Caco-2 (cell line): Measurements from ENCODE around the gene MRTFA. TPM values are rescaled to one million over a fixed set of nuclear protein-coding genes. Genes with fewer than 3 reads are reported as not detected.

Experiments used
- BruUV-seq: library from RNA; stranded (reverse); fragments of 400-500 nt; replicated peaks from 2 replicates; lab custom pipeline; 2021; lab: Mats Ljungman, UMichigan
- CTCF ChIA-PET: fragments of 300-600 bp; sonication (Branson Sonifier 250); formaldehyde crosslinking; loops from one replicate; lab custom pipeline; 2022; ENCODE audit warnings: antibody characterized with exemption; lab: Charles Lee
- POLR2A ChIA-PET: fragments of 300-600 bp; sonication (Branson Sonifier 250); formaldehyde crosslinking; loops from one replicate; lab custom pipeline; 2022; ENCODE audit warnings: antibody characterized with exemption; lab: Charles Lee
- DNase-seq, 2 experiments: peaks; one replicate each; pipeline versions ENCODE4 v3.0.0 to v3.0.0-alpha.2; 2020 to 2022
- H3K27me3 ChIP-seq: replicated peaks from 2 replicates; pipeline ENCODE4 v1.6.0; 2011; ENCODE audit warnings: low read length; ENCODE audit not compliant: control insufficient read depth, insufficient read depth
- H3K36me3 ChIP-seq: 2 replicates; pipeline ENCODE4 v1.5.1; 2011; ENCODE audit warnings: low read length; ENCODE audit not compliant: control insufficient read depth, insufficient read depth
- H3K4me1 ChIP-seq: fragments of 250-450 bp; sonication (Bioruptor Pico); 2 replicates; pipeline ENCODE4 v1.5.1; 2020; ENCODE audit warnings: mild to moderate bottlenecking
- H3K4me3 ChIP-seq: 2 replicates; pipeline ENCODE4 v1.5.1; 2011; ENCODE audit warnings: low read depth, mild to moderate bottlenecking, control low read depth, low read length
- H3K9me3 ChIP-seq: fragments of 250-450 bp; sonication (Bioruptor Pico); 2 replicates; pipeline ENCODE4 v1.5.1; 2020; ENCODE audit warnings: mild to moderate bottlenecking, moderate library complexity
- H3K27ac Mint-ChIP-seq: one replicate; pipeline ENCODE4 v1.8.0; 2022; ENCODE audit warnings: mixed read lengths; ENCODE audit not compliant: unreplicated experiment
- H3K27me3 Mint-ChIP-seq: one replicate; pipeline ENCODE4 v1.8.0; 2022; ENCODE audit warnings: mixed read lengths; ENCODE audit not compliant: insufficient read depth, unreplicated experiment
- H3K36me3 Mint-ChIP-seq: one replicate; pipeline ENCODE4 v1.8.0; 2022; ENCODE audit warnings: mild to moderate bottlenecking, mixed read lengths; ENCODE audit not compliant: insufficient read depth, unreplicated experiment
- H3K4me1 Mint-ChIP-seq: one replicate; pipeline ENCODE4 v1.8.0; 2022; ENCODE audit warnings: low read depth, mixed read lengths; ENCODE audit not compliant: unreplicated experiment
- H3K4me3 Mint-ChIP-seq: one replicate; pipeline ENCODE4 v1.8.0; 2022; ENCODE audit warnings: mild to moderate bottlenecking, moderate library complexity, mixed read lengths; ENCODE audit not compliant: unreplicated experiment
- H3K9me3 Mint-ChIP-seq: one replicate; pipeline ENCODE4 v1.8.0; 2022; ENCODE audit warnings: mixed read lengths; ENCODE audit not compliant: unreplicated experiment
- CTCF ChIP-seq, 2 experiments: fragments of 200-600 bp in 1 of 2; IDR thresholded peaks; 1 replicate in 1 of 2; 2 replicates in 1 of 2; pipeline versions ENCODE4 v1.5.1 to v1.8.0; 2011 to 2022; ENCODE audit warnings: antibody characterized with exemption in 1 of 2, control low read depth in 1 of 2, inconsistent platforms in 1 of 2, low read depth in 1 of 2, low read length in 1 of 2, mild to moderate bottlenecking in 1 of 2, moderate library complexity in 1 of 2; ENCODE audit not compliant: insufficient read depth in 1 of 2, severe bottlenecking in 1 of 2, unreplicated experiment in 1 of 2
- intact Hi-C: fragments of 100-400 bp; cut with micrococcal nuclease; formaldehyde crosslinking; loops from one replicate; pipeline ENCODE4 v1.10.0; 2022; ENCODE audit not compliant: unreplicated experiment
- total RNA-seq: library from RNA; stranded (reverse); gene quantifications from 2 replicates; pipeline ENCODE4 v1.2.3, GENCODE V29; 2022

Gene MRTFA
- total RNA-seq, 1 experiment from 2014 or later, result 38.7 TPM

DNA sequence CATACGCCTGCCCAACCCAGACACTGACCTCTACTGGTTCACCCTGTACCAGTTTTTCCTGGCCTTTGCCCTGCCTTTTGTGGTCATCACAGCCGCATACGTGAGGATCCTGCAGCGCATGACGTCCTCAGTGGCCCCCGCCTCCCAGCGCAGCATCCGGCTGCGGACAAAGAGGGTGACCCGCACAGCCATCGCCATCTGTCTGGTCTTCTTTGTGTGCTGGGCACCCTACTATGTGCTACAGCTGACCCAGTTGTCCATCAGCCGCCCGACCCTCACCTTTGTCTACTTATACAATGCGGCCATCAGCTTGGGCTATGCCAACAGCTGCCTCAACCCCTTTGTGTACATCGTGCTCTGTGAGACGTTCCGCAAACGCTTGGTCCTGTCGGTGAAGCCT lies 44.9 kb upstream of the MRTFA start:
- BruUV-seq, result no TSS peak
- H3K4me3 Mint-ChIP-seq, result no peak overlapping the region
- H3K4me3 ChIP-seq, result no peak overlapping the region
- H3K4me1 ChIP-seq, result no peaks in the 10 kb centered on the region
- no peak for DNase-seq
- CTCF ChIA-PET, result interaction anchor here (0.6 to 3.0 kb wide), 2 partner anchors 30 to 79 kb away, joined by 5 to 55 read pairs; no protein-coding TSS in a partner anchor
- peaks cover 12% of the 10 kb centered on the region for H3K4me1 Mint-ChIP-seq
- H3K27me3 ChIP-seq, result no peaks in the 10 kb centered on the region
- POLR2A ChIA-PET, result no interaction called here
- intact Hi-C loops, result no loop called here
- peaks cover 6% of the 10 kb centered on the region for H3K36me3 Mint-ChIP-seq
- no peaks in the 10 kb centered on the region for H3K9me3 ChIP-seq
- H3K9me3 Mint-ChIP-seq, result no peaks in the 10 kb centered on the region
- H3K27ac Mint-ChIP-seq, result no peak overlapping the region
- no peak for TF ChIP-seq CTCF (IDR thresholded peaks at IDR 0.05; ENCODE audit: insufficient read depth in 1 of 2, low read depth in 1 of 2, low read length in 1 of 2, severe bottlenecking in 1 of 2, unreplicated experiment in 1 of 2)
- no peaks in the 10 kb centered on the region for H3K27me3 Mint-ChIP-seq
- H3K36me3 ChIP-seq, result no peaks in the 10 kb centered on the region

DNA sequence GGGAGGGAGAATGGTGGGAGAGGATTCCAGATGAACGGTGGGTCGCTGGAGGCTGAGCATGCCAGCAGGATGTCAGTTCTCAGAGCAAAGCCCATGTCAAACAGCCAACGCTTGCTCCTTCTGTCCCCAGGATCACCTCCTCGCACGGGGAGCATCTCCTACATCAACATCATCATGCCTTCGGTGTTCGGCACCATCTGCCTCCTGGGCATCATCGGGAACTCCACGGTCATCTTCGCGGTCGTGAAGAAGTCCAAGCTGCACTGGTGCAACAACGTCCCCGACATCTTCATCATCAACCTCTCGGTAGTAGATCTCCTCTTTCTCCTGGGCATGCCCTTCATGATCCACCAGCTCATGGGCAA lies 44.3 kb upstream of the MRTFA start:
- Mint-ChIP-seq H3K36me3 (peaks cover 6% of the 10 kb centered on the region), H3K27me3 (no peaks in the 10 kb centered on the region), H3K4me1 (peaks cover 12% of the 10 kb centered on the region), H3K9me3 (no peaks in the 10 kb centered on the region), H3K4me3 (no peak overlapping the region), H3K27ac (no peak overlapping the region)
- DNase-seq, result no peak
- no TSS peak for BruUV-seq
- H3K27me3 ChIP-seq, result no peaks in the 10 kb centered on the region
- ChIA-PET POLR2A (no interaction called here), CTCF (interaction anchor here (1.3 kb wide), 1 partner anchor 79 kb away, joined by 7 read pairs; no protein-coding TSS in a partner anchor)
- no peaks in the 10 kb centered on the region for H3K9me3 ChIP-seq
- no peak overlapping the region for H3K4me3 ChIP-seq
- intact Hi-C loops, result no loop called here
- no peaks in the 10 kb centered on the region for H3K4me1 ChIP-seq
- H3K36me3 ChIP-seq, result no peaks in the 10 kb centered on the region
- TF ChIP-seq CTCF (IDR thresholded peaks at IDR 0.05; ENCODE audit: insufficient read depth in 1 of 2, low read depth in 1 of 2, low read length in 1 of 2, severe bottlenecking in 1 of 2, unreplicated experiment in 1 of 2), result no peak

GRCh38 chr22:40679964-40680818 lies 43.7 kb upstream of the MRTFA start:
- H3K27ac Mint-ChIP-seq, result no peak overlapping the region
- no peak overlapping the region for H3K4me3 Mint-ChIP-seq
- no peaks in the 10 kb centered on the region for H3K9me3 Mint-ChIP-seq
- Histone ChIP-seq H3K4me3 (no peak overlapping the region), H3K9me3 (no peaks in the 10 kb centered on the region), H3K27me3 (no peaks in the 10 kb centered on the region), H3K36me3 (no peaks in the 10 kb centered on the region), H3K4me1 (no peaks in the 10 kb centered on the region)
- intact Hi-C loops, result no loop called here
- BruUV-seq, result no TSS peak
- CTCF ChIA-PET, result interaction anchor here (1.1 to 1.3 kb wide), 2 partner anchors 31 to 80 kb away, joined by 4 to 7 read pairs; no protein-coding TSS in a partner anchor
- POLR2A ChIA-PET, result no interaction called here
- H3K4me1 Mint-ChIP-seq, result peaks cover 12% of the 10 kb centered on the region
- no peaks in the 10 kb centered on the region for H3K27me3 Mint-ChIP-seq
- DNase-seq, result no peak
- TF ChIP-seq CTCF (IDR thresholded peaks at IDR 0.05; ENCODE audit: insufficient read depth in 1 of 2, low read depth in 1 of 2, low read length in 1 of 2, severe bottlenecking in 1 of 2, unreplicated experiment in 1 of 2), result no peak
- peaks cover 6% of the 10 kb centered on the region for H3K36me3 Mint-ChIP-seq
